SK-N-SH treated with all-trans-retinoic acid at 6 μM for 48 hours (cell line): Measurements from ENCODE around the gene NCSTN.
A peak's percentile ranks its signal among the peaks of the same experiment; 100 is the strongest.

ENCODE experiments used
- ATAC-seq: fragments of 200-7000 bp; cut with Tn5 transposase; 3 replicates; pipeline ENCODE4 v1.9.1; 2020; ENCODE audit warnings: mild to moderate bottlenecking, moderate library complexity
- BACH2 ChIP-seq: fragments of 250-450 bp; sonication (Bioruptor Pico); IDR thresholded peaks from 2 replicates; pipeline ENCODE4 v1.9.0; 2021; ENCODE audit warnings: mild to moderate bottlenecking, borderline replicate concordance
- CREB5 ChIP-seq: fragments of 250-450 bp; sonication (Bioruptor Pico); IDR thresholded peaks from 2 replicates; pipeline ENCODE4 v1.5.1; 2020; ENCODE audit warnings: low read depth, mild to moderate bottlenecking, moderate library complexity
- CSDC2 ChIP-seq: fragments of 250-450 bp; sonication (Bioruptor Pico); IDR thresholded peaks from 2 replicates; pipeline ENCODE4 v1.5.0; 2020; ENCODE audit warnings: mild to moderate bottlenecking, moderate library complexity
- CSRNP3 ChIP-seq: fragments of 250-450 bp; sonication (Bioruptor Pico); IDR thresholded peaks from 2 replicates; pipeline ENCODE4 v1.5.1; 2021; ENCODE audit warnings: mild to moderate bottlenecking, moderate library complexity
- ESRRG ChIP-seq: fragments of 250-450 bp; sonication (Bioruptor Pico); IDR thresholded peaks from 2 replicates; pipeline ENCODE4 v1.6.1; 2021; ENCODE audit warnings: mild to moderate bottlenecking
- GLIS3 ChIP-seq: fragments of 250-450 bp; sonication (Bioruptor Pico); IDR thresholded peaks from 2 replicates; pipeline ENCODE4 v1.5.0; 2020; ENCODE audit warnings: mild to moderate bottlenecking, moderate library complexity
- ISL1 ChIP-seq: fragments of 250-450 bp; sonication (Bioruptor Pico); IDR thresholded peaks from 2 replicates; pipeline ENCODE4 v2.1.2; 2022; ENCODE audit warnings: mild to moderate bottlenecking, moderate library complexity
- OSR1 ChIP-seq: fragments of 250-450 bp; sonication (Bioruptor Pico); IDR thresholded peaks from 2 replicates; pipeline ENCODE4 v1.8.0; 2022; ENCODE audit warnings: moderate library complexity, mild to moderate bottlenecking, inconsistent platforms
- PATZ1 ChIP-seq: fragments of 250-450 bp; sonication (Bioruptor Pico); IDR thresholded peaks from 2 replicates; pipeline ENCODE4 v1.8.0; 2020; ENCODE audit warnings: mild to moderate bottlenecking, moderate library complexity, borderline replicate concordance
- PPARA ChIP-seq: fragments of 250-450 bp; sonication (Bioruptor Pico); IDR thresholded peaks from 2 replicates; pipeline ENCODE4 v1.5.0; 2020; ENCODE audit warnings: mild to moderate bottlenecking, borderline replicate concordance
- RARB ChIP-seq: fragments of 250-450 bp; sonication (Bioruptor Pico); IDR thresholded peaks from 2 replicates; pipeline ENCODE4 v1.8.0; 2021; ENCODE audit warnings: mild to moderate bottlenecking, moderate library complexity
- SNAI2 ChIP-seq: fragments of 250-450 bp; sonication (Bioruptor Pico); IDR thresholded peaks from 2 replicates; pipeline ENCODE4 v1.5.0; 2020; ENCODE audit warnings: mild to moderate bottlenecking, moderate library complexity
- TOX ChIP-seq: fragments of 250-450 bp; sonication (Bioruptor Pico); IDR thresholded peaks from 2 replicates; pipeline ENCODE4 v1.8.0; 2021; ENCODE audit warnings: mild to moderate bottlenecking, moderate library complexity, borderline replicate concordance
- ZC3H10 ChIP-seq: fragments of 250-450 bp; sonication (Bioruptor Pico); IDR thresholded peaks from 2 replicates; pipeline ENCODE4 v1.5.1; 2021; ENCODE audit warnings: mild to moderate bottlenecking, moderate library complexity
- ZFP3 ChIP-seq: fragments of 250-450 bp; sonication (Bioruptor Pico); IDR thresholded peaks from 2 replicates; pipeline ENCODE4 v1.5.0; 2020; ENCODE audit warnings: mild to moderate bottlenecking, moderate library complexity
- ZFP30 ChIP-seq: fragments of 450-650 bp; formaldehyde crosslinking; IDR thresholded peaks from 2 replicates; pipeline ENCODE4 v1.5.0; 2022; ENCODE audit warnings: mild to moderate bottlenecking, moderate library complexity
- ZNF565 ChIP-seq: fragments of 450-650 bp; formaldehyde crosslinking; conservative IDR thresholded peaks from 2 replicates; pipeline ENCODE4 v1.5.0; 2020; ENCODE audit warnings: low read depth, mild to moderate bottlenecking, moderate library complexity
- ZNF70 ChIP-seq: fragments of 450-650 bp; formaldehyde crosslinking; IDR thresholded peaks from 2 replicates; pipeline ENCODE4 v1.5.0; 2020; ENCODE audit warnings: mild to moderate bottlenecking, moderate library complexity
- ZNF8 ChIP-seq: fragments of 450-650 bp; formaldehyde crosslinking; IDR thresholded peaks from 2 replicates; pipeline ENCODE4 v1.5.0; 2020; ENCODE audit warnings: mild to moderate bottlenecking, moderate library complexity
- TF ChIP-seq, protein P1 (sequence below): fragments of 250-450 bp; sonication (Bioruptor Pico); IDR thresholded peaks from 2 replicates; pipeline ENCODE4 v1.8.0; 2021; ENCODE audit warnings: low read depth, mild to moderate bottlenecking, moderate library complexity, borderline replicate concordance

Gene NCSTN

GRCh38 chr1:160326418-160326817, 16.8 kb upstream of the NCSTN start:
- no peak for ATAC-seq
- no peak for TF ChIP-seq OSR1 (CRISPR knock-in tag)
- TF ChIP-seq TOX (CRISPR knock-in tag): no peak
- TF ChIP-seq ZFP3 (CRISPR knock-in tag): no peak
- TF ChIP-seq CSRNP3 (CRISPR knock-in tag): no peak
- no peak for TF ChIP-seq CREB5 (CRISPR knock-in tag)
- TF ChIP-seq ZNF70 (CRISPR knock-in tag): no peak
- no peak for TF ChIP-seq ESRRG

GRCh38 chr1:160328184-160328583, 15.0 kb upstream of the NCSTN start:
- ATAC-seq: no peak
- TF ChIP-seq TOX (CRISPR knock-in tag) (no peak), PATZ1 (no peak), BACH2 (CRISPR knock-in tag) (no peak), ZFP3 (CRISPR knock-in tag) (no peak), ESRRG (no peak), ZNF8 (CRISPR knock-in tag) (no peak), SNAI2 (CRISPR knock-in tag) (no peak), CSDC2 (CRISPR knock-in tag) (no peak), ZNF70 (CRISPR knock-in tag) (no peak)
- TF ChIP-seq, protein P1, sequence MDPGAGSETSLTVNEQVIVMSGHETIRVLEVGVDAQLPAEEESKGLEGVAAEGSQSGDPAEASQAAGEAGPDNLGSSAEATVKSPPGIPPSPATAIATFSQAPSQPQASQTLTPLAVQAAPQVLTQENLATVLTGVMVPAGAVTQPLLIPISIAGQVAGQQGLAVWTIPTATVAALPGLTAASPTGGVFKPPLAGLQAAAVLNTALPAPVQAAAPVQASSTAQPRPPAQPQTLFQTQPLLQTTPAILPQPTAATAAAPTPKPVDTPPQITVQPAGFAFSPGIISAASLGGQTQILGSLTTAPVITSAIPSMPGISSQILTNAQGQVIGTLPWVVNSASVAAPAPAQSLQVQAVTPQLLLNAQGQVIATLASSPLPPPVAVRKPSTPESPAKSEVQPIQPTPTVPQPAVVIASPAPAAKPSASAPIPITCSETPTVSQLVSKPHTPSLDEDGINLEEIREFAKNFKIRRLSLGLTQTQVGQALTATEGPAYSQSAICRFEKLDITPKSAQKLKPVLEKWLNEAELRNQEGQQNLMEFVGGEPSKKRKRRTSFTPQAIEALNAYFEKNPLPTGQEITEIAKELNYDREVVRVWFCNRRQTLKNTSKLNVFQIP (CRISPR knock-in tag): no peak
- TF ChIP-seq, all 23 proteins: peak for 0

GRCh38 chr1:160330119-160330518, 13.1 kb upstream of the NCSTN start:
- peak; percentile 40 for ATAC-seq
- TF ChIP-seq ISL1 (no peak), ZFP30 (CRISPR knock-in tag) (no peak), GLIS3 (CRISPR knock-in tag) (no peak), CSDC2 (CRISPR knock-in tag) (no peak), TOX (CRISPR knock-in tag) (no peak), ZFP3 (CRISPR knock-in tag) (no peak), CREB5 (CRISPR knock-in tag) (no peak), ZNF70 (CRISPR knock-in tag) (no peak), ZNF565 (CRISPR knock-in tag) (no peak), BACH2 (CRISPR knock-in tag) (no peak), ZC3H10 (no peak), CSRNP3 (CRISPR knock-in tag) (no peak), ESRRG (no peak), ZNF8 (CRISPR knock-in tag) (no peak), RARB (no peak), PATZ1 (no peak), PPARA (CRISPR knock-in tag) (no peak)
